Measurements from ENCODE around the gene YIPF4. TPM values are rescaled to one million over a fixed set of nuclear protein-coding genes. Genes with fewer than 3 reads are reported as not detected.
"Not testable (repeated sequence)": the region's sequence is repeated elsewhere in the genome, so short reads cannot be mapped to it uniquely, and the experiment has no call there.

The YIPF4 gene
- total RNA-seq, 4 donors from 2014 or later: 19.5 to 27.3 (median 23.5) TPM

DNA sequence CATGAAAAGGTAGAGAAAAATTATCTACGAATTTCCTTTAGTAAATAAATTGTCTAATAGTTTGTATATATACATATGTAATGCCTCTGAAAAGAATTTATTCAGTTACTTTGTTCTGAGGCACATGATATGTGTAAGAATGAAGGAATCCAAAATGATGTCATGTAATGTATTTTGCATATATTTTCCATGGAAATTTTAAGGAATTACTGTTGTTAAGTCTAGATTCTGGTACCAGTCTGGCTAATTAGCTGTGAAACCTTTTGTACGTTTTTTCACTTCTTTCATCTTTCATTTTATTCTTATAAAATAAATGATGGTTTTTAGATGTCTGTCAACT lies 12.3 kb downstream of the YIPF4 start:
- Histone ChIP-seq H3K27ac (no peak overlapping the region), H3K36me3 (peaks cover 0 to 24% of the 10 kb centered on the region in 2 donors), H3K27me3 (no peaks in the 10 kb centered on the region), H3K4me3 (no peak overlapping the region), H3K4me1 (peaks cover 0 to 14% of the 10 kb centered on the region in 2 donors), H3K9me3 (no peaks in the 10 kb centered on the region)
- intact Hi-C loops (cut with DNase I; ENCODE audit: low total_unique reads) (no loop called here), in situ Hi-C loops (cut with MboI; ENCODE audit: low sequenced_read_pairs in 4 of 4) (no loop called here)
- DNase-seq: no peak
- no peak for TF ChIP-seq POLR2A (IDR thresholded peaks at IDR 0.05)
- TF ChIP-seq, protein P1, sequence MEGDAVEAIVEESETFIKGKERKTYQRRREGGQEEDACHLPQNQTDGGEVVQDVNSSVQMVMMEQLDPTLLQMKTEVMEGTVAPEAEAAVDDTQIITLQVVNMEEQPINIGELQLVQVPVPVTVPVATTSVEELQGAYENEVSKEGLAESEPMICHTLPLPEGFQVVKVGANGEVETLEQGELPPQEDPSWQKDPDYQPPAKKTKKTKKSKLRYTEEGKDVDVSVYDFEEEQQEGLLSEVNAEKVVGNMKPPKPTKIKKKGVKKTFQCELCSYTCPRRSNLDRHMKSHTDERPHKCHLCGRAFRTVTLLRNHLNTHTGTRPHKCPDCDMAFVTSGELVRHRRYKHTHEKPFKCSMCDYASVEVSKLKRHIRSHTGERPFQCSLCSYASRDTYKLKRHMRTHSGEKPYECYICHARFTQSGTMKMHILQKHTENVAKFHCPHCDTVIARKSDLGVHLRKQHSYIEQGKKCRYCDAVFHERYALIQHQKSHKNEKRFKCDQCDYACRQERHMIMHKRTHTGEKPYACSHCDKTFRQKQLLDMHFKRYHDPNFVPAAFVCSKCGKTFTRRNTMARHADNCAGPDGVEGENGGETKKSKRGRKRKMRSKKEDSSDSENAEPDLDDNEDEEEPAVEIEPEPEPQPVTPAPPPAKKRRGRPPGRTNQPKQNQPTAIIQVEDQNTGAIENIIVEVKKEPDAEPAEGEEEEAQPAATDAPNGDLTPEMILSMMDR (IDR thresholded peaks at IDR 0.05 in 4 of 5, conservative IDR thresholded peaks at IDR 0.05 in 1 of 5): no peak
- no peak for ATAC-seq

DNA sequence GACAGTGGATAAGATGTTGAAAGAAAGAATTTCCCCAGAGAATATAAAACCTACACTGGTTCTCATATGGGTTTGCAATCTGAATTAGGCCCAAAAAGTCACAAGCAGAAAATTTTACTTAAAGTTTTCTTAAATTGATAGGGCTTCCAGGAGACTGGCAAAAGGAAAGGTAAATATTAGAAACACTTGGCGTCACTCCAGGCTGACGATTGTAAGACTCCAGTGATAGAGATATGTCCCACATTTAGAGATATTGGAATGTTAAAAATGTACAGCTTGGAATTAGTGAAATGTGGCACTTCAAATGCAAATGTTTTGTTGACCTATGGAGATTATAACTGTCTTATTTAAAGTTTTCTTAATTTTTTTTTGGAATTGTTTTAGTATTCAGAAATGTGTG lies 14.0 kb downstream of the YIPF4 start:
- no peak for ATAC-seq
- Histone ChIP-seq H3K27me3 (no peaks in the 10 kb centered on the region), H3K4me3 (no peak overlapping the region), H3K27ac (no peak overlapping the region), H3K9me3 (no peaks in the 10 kb centered on the region), H3K36me3 (peaks cover 4 to 32% of the 10 kb centered on the region in 2 donors), H3K4me1 (peaks cover 0 to 14% of the 10 kb centered on the region in 2 donors)
- intact Hi-C loops (cut with DNase I; ENCODE audit: low total_unique reads): no loop called here
- TF ChIP-seq POLR2A (IDR thresholded peaks at IDR 0.05): no peak
- TF ChIP-seq, protein P1 (IDR thresholded peaks at IDR 0.05 in 4 of 5, conservative IDR thresholded peaks at IDR 0.05 in 1 of 5): no peak
- in situ Hi-C loops (cut with MboI; ENCODE audit: low sequenced_read_pairs in 4 of 4): no loop called here
- no peak for DNase-seq

DNA sequence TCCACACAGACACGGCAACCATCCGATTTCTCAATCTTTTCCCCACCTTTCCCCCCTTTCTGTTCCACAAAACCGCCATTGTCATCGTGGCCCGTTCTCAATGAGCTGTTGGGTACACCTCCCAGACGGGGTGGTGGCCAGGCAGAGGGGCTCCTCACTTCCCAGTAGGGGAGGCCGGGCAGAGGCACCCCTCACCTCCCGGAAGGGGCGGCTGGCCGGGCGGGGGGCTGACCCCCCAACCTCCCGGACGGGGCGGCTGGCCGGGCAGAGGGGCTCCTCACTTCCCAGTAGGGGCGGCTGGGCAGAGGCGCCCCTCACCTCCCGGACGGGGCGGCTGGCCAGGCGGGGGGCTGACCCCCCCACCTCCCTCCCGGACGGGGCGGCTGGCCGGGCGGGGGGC lies 15.8 kb downstream of the YIPF4 start:
- H3K27ac ChIP-seq; ATAC-seq; H3K9me3 ChIP-seq; H3K4me3 ChIP-seq; DNase-seq; in situ Hi-C loops (cut with MboI; ENCODE audit: low sequenced_read_pairs in 4 of 4); H3K27me3 ChIP-seq; intact Hi-C loops (cut with DNase I; ENCODE audit: low total_unique reads): not testable (repeated sequence)
- peaks cover 0 to 14% of the 10 kb centered on the region in 2 donors for H3K4me1 ChIP-seq
- peaks cover 4 to 37% of the 10 kb centered on the region in 2 donors for H3K36me3 ChIP-seq

DNA sequence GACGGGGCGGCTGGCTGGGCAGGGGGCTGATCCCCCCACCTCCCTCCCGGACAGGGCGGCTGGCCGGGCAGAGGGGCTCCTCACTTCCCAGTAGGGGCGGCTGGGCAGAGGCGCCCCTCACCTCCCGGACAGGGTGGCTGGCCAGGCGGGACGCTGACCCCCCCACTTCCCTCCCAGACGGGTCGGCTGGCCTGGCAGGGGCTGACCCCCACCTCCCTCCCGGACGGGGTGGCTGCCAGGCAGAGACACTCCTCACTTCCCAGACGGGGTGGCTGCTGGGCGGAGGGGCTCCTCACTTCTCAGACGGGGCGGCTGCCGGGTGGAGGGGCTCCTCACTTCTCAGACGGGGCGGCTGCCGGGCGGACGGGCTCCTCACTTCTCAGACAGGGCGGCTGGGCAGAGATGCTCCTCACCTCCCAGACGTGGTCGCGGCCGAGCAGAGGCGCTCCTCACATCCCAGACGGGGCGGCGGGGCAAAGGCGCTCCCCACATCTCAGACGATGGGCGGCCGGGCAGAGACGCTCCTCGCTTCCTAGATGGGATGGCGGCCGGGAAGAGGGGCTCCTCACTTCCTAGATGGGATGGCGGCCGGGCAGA lies 16.4 kb downstream of the YIPF4 start:
- H3K27me3 ChIP-seq; H3K4me3 ChIP-seq; in situ Hi-C loops (cut with MboI; ENCODE audit: low sequenced_read_pairs in 4 of 4); intact Hi-C loops (cut with DNase I; ENCODE audit: low total_unique reads); H3K9me3 ChIP-seq; DNase-seq; ATAC-seq; H3K27ac ChIP-seq: not testable (repeated sequence)
- Histone ChIP-seq H3K4me1 (peaks cover 0 to 12% of the 10 kb centered on the region in 2 donors), H3K36me3 (peaks cover 4 to 37% of the 10 kb centered on the region in 2 donors)

DNA sequence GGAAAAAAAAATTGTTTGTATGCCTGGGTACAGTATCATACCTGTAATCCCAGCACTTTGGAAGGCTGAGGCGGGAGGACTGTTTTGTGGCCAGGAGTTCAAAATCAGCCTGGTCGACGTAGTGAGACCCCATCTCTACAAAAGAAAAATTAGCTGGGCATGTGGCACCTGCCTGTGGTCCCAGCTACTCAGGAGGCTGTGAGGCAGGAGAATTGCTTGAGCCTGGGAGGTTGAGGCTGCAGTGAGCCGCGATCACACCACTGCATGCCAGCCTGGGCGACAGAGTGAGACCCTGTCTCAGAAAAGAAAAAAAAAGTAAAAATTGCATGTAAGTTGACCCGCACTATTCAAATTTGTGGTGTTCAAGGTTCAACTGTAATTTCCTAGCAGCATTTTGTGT lies 32.9 kb downstream of the YIPF4 start:
- in situ Hi-C loops (cut with MboI; ENCODE audit: low sequenced_read_pairs in 4 of 4): no loop called here
- Histone ChIP-seq H3K27me3 (no peaks in the 10 kb centered on the region), H3K36me3 (peaks cover 0 to 28% of the 10 kb centered on the region in 2 donors), H3K4me1 (no peaks in the 10 kb centered on the region), H3K27ac (no peak overlapping the region), H3K9me3 (no peaks in the 10 kb centered on the region), H3K4me3 (no peak overlapping the region)
- ATAC-seq: no peak
- no peak for DNase-seq
- TF ChIP-seq POLR2A (IDR thresholded peaks at IDR 0.05): no peak
- TF ChIP-seq, protein P1 (IDR thresholded peaks at IDR 0.05 in 4 of 5, conservative IDR thresholded peaks at IDR 0.05 in 1 of 5): no peak
- intact Hi-C loops (cut with DNase I; ENCODE audit: low total_unique reads): no loop called here

DNA sequence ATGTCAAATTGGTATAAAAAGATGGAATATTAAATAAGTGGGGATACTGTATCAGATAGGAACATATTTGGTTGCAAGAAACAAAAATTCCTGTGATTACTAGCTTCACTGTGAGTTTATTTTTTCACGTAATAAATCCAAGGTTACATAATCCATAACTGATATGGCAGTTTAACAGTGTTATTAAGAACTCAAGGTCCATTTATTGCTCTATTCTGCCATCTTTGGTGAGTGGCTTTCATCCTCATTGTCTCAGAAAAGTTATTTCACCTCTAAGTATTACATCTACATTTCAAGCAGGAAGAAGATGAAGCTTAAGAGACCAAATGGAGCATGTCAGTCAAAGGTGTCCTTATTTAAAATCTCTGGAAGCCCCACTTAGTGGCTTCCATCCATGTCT lies 37.2 kb downstream of the YIPF4 start:
- no peaks in the 10 kb centered on the region for H3K9me3 ChIP-seq
- intact Hi-C loops (cut with DNase I; ENCODE audit: low total_unique reads) (no loop called here), in situ Hi-C loops (cut with MboI; ENCODE audit: low sequenced_read_pairs in 4 of 4) (no loop called here)
- H3K36me3 ChIP-seq: peaks cover 0 to 10% of the 10 kb centered on the region in 2 donors
- no peak overlapping the region for H3K27ac ChIP-seq
- no peak for TF ChIP-seq POLR2A (IDR thresholded peaks at IDR 0.05)
- TF ChIP-seq, protein P1 (IDR thresholded peaks at IDR 0.05 in 4 of 5, conservative IDR thresholded peaks at IDR 0.05 in 1 of 5): no peak
- H3K27me3 ChIP-seq: no peaks in the 10 kb centered on the region
- no peak overlapping the region for H3K4me3 ChIP-seq
- no peak for DNase-seq
- ATAC-seq: no peak
- H3K4me1 ChIP-seq: no peaks in the 10 kb centered on the region

DNA sequence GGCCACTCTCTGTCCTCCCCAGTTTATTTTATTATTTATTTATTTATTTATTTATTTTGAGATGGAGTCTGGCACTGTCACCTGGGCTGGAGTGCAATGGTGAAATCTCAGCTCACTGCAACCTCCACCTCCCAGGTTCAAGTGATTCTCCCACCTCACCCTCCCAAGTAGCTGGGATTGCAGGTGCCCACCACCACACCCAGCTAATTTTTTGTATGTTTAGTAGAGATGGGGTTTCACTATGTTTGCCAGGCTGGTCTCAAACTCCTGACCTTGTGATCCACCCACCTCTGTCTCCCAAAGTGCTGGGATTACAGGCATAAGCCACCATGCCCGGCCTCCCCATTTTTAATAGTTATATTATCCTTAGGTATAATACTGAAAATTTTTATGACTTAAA lies 51.0 kb downstream of the YIPF4 start:
- intact Hi-C loops (cut with DNase I; ENCODE audit: low total_unique reads); H3K27me3 ChIP-seq; H3K4me3 ChIP-seq; H3K4me1 ChIP-seq; H3K36me3 ChIP-seq; DNase-seq; H3K27ac ChIP-seq; ATAC-seq; H3K9me3 ChIP-seq; in situ Hi-C loops (cut with MboI; ENCODE audit: low sequenced_read_pairs in 4 of 4): not testable (repeated sequence)

DNA sequence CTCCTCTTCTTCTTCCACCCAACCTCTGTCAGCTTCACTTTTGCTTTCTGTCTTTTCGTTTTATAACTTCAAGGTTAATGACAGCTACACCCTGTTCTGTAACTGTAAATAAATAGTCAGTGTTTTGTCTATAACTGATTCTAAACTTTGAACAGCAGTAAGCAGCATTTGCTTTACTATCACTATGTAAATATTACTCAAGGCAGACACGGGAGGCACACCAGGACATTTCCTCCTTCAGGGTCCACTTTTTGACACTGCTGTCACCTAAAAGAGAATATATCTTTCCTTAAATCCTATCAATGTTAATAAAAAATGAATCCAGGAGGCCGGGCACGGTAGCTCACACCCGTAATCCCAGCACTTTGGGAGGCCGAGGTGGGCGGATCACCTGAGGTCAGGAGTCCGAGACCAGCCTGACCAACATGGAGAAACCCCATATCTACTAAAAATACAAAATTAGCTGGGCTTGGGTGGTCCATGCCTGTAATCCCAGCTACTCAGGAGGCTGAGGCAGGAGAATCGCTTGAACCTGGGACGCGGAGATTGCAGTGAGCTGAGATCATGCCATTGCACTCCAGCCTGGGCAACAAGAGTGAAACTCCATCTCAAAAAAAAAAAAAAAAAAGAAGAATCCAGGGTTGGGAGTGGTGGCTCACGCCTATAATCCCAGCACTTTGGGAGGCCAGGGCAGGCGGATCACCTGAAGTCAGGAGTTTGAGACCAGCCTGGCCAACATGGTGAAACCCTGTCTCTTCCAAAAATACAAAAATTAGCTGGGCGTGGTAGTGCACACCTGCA lies 51.7 kb downstream of the YIPF4 start:
- intact Hi-C loops (cut with DNase I; ENCODE audit: low total_unique reads); H3K27me3 ChIP-seq; ATAC-seq; in situ Hi-C loops (cut with MboI; ENCODE audit: low sequenced_read_pairs in 4 of 4); H3K4me3 ChIP-seq; H3K9me3 ChIP-seq; H3K4me1 ChIP-seq; DNase-seq; H3K27ac ChIP-seq; H3K36me3 ChIP-seq: not testable (repeated sequence)

Data from gastrocnemius medialis (tissue), 4 donors.